Small intestine (tissue), 16 donors: ENCODE measurements around the gene SEC23A. TPM values are rescaled to one million over a fixed set of nuclear protein-coding genes. Genes with fewer than 3 reads are reported as not detected.
"Not testable (repeated sequence)": the region's sequence is repeated elsewhere in the genome, so short reads cannot be mapped to it uniquely, and the experiment has no call there.

Source experiments
- DNase-seq, 2 donors: peaks; one replicate each; pipeline versions ENCODE4 v3.0.0 to v3.0.0-alpha.2; 2013
- FAIRE-seq: peaks from 2 replicates; lab custom pipeline; 2012; peaks lifted over from hg19 to GRCh38; lab: Jason Lieb, UNC
- H3K27ac ChIP-seq, 3 donors: one replicate each; pipeline ENCODE4 v1.5.1; 2013; ENCODE audit warnings: low read length in 2 of 3, mild to moderate bottlenecking in 2 of 3, control low read depth in 1 of 3, inconsistent platforms in 1 of 3, low read depth in 1 of 3, moderate library complexity in 1 of 3
- H3K27me3 ChIP-seq, 3 donors: one replicate each; pipeline ENCODE4 v1.6.1; 2013; ENCODE audit warnings: low read length in 3 of 3, inconsistent platforms in 1 of 3; ENCODE audit not compliant: control insufficient read depth in 3 of 3, insufficient read depth in 3 of 3
- H3K36me3 ChIP-seq, 3 donors: one replicate each; pipeline ENCODE4 v1.6.1; 2013; ENCODE audit warnings: low read length in 3 of 3, inconsistent platforms in 1 of 3, low read depth in 1 of 3, mild to moderate bottlenecking in 1 of 3, moderate library complexity in 1 of 3; ENCODE audit not compliant: control insufficient read depth in 3 of 3, insufficient read depth in 2 of 3
- H3K4me1 ChIP-seq, 3 donors: one replicate each; pipeline ENCODE4 v1.6.1; 2013; ENCODE audit warnings: low read length in 2 of 3, inconsistent platforms in 1 of 3, low read depth in 1 of 3, mild to moderate bottlenecking in 1 of 3, moderate library complexity in 1 of 3; ENCODE audit not compliant: control insufficient read depth in 3 of 3, insufficient read depth in 2 of 3
- H3K4me3 ChIP-seq, 3 donors: one replicate each; pipeline ENCODE4 v1.5.1; 2013; ENCODE audit warnings: low read length in 3 of 3, control low read depth in 1 of 3, inconsistent platforms in 1 of 3, low read depth in 1 of 3, mild to moderate bottlenecking in 1 of 3, moderate library complexity in 1 of 3
- H3K9me3 ChIP-seq, 2 donors: one replicate each; pipeline ENCODE4 v1.6.1; 2013; ENCODE audit warnings: low read depth in 1 of 2, low read length in 1 of 2; ENCODE audit not compliant: control insufficient read depth in 2 of 2, insufficient read depth in 1 of 2
- WGBS, 3 donors: extraction: QIAGEN DNeasy Blood & Tissue Kit; methylation state at CpG; one replicate each; pipeline ENCODE4 v1.1.7; 2013; 5-methylcytosine and 5-hydroxymethylcytosine counted together
- long read RNA-seq, 10 donors: transcript quantifications; one replicate each; lab custom pipeline, GENCODE V29; 2026
- polyA plus RNA-seq, 4 donors: library from polyadenylated mRNA; stranded (reverse) in 3 of 4; unstranded in 1 of 4; fragments of 200-250 nt in 3 of 4; fragments of 120-200 nt in 1 of 4; gene quantifications; one replicate each; pipeline versions ENCODE4 v1.2.1 to v1.2.3, GENCODE V29; 2013
- donor health status: healthy with polysubstance abuse.
- donor health status: control.
- donor health status: control.
- donor health status: Bipolar disorder and iron deficiency.
- donor health status: healthy.

The SEC23A gene
- polyA plus RNA-seq, result 10 to 100 TPM; 26.9 to 96.9 (median 78.1) TPM
- long read RNA-seq, donor 1, result 0 reads
- long read RNA-seq, donor 2, full-length matches to known transcripts, result 8 of 8 reads
- long read RNA-seq, donor 2, partial matches to known transcripts, result 0 of 8 reads
- long read RNA-seq, donor 2, other reads (novel, unspliced or antisense), result 0 of 8 reads
- long read RNA-seq, donor 3, full-length matches to known transcripts, result 7 of 256 reads
- long read RNA-seq, donor 3, partial matches to known transcripts, result 164 of 256 reads
- long read RNA-seq, donor 3, other reads (novel, unspliced or antisense), result 85 of 256 reads
- long read RNA-seq, donor 4, result 0 reads
- long read RNA-seq, donor 5, result 0 reads
- long read RNA-seq, donor 6, full-length matches to known transcripts, result 23 of 110 reads
- long read RNA-seq, donor 6, partial matches to known transcripts, result 87 of 110 reads
- long read RNA-seq, donor 6, other reads (novel, unspliced or antisense), result 0 of 110 reads
- long read RNA-seq, donor 7, result 0 reads
- long read RNA-seq, donor 8, full-length matches to known transcripts, result 1 of 1 reads
- long read RNA-seq, donor 8, partial matches to known transcripts, result 0 of 1 reads
- long read RNA-seq, donor 8, other reads (novel, unspliced or antisense), result 0 of 1 reads
- long read RNA-seq, donor 9, partial matches to known transcripts, result 0 of 1 reads
- long read RNA-seq, donor 9, other reads (novel, unspliced or antisense), result 0 of 1 reads
- long read RNA-seq, donor 10, full-length matches to known transcripts, result 17 of 17 reads
- long read RNA-seq, donor 10, partial matches to known transcripts, result 0 of 17 reads
- long read RNA-seq, donor 10, other reads (novel, unspliced or antisense), result 0 of 17 reads

DNA sequence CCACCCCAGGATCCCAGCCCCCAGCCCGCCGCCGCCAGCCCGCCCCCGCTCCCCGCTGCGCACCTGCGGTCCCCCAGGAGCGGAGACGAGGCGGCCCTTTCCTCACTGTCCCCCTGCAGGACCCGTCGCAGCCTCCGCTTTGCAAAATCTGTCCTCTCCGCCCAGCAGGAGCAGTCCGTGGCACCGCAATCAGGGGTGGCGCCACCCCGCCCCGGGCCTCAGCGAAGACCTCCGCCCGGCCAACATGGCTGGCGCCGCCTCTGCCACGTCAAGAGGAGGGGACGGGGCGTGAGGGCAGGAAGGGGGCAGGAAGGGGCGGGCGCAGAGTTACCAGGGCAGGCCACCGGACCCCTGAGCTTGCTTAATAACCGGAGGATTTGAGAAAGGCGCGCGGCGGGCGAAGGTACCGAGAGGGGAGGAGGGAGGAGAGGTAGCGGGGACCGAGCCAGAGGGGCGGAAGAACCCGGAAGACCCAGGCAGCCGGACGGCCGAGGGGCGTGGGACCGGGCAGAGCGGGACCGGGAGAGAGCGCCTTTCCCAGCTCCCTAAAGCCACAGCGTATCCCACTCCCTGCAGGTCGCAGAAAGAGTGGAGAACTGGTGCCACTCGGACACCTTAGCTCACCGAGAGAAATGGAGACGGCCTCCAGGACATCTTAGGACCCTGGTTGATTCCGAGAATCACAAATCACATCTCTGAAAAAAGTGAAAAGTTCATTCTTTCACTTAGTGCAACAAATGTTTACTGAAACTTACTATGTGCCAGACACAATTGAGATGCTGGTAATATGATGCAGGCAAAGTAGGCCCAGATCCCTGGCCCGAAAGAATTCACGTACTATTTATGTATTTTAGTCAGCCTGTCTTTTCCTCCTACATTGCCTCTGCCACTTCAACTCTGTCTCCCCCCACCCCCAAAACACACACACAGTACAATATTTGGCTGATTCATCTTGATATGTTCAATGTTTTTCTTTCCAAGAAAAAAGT, at the start of gene SEC23A:
Gene SEC23A, minus strand, starts transcription at position 267 of the 989 bp plus-strand sequence. CDS start 7,117 bp downstream, outside the sequence.
- FAIRE-seq, result no peak
- Histone ChIP-seq H3K27me3 (no peaks in the 10 kb centered on the region), H3K4me3 (peak within 1 kb of the TSS; percentile 73 to 82 (median 79)), H3K27ac (peak within 1 kb of the TSS; percentile 94 to 99 (median 99)), H3K4me1 (peaks cover 0 to 10% (median 0%) of the 10 kb centered on the region in 3 donors), H3K36me3 (peaks cover 0 to 6% (median 0%) of the 10 kb centered on the region in 3 donors), H3K9me3 (no peaks in the 10 kb centered on the region)
- WGBS, 3 donors, result 0% methylated on average over 48 to 58 of the region's 58 CpGs
- peak; percentile 91 to 96 for DNase-seq

DNA sequence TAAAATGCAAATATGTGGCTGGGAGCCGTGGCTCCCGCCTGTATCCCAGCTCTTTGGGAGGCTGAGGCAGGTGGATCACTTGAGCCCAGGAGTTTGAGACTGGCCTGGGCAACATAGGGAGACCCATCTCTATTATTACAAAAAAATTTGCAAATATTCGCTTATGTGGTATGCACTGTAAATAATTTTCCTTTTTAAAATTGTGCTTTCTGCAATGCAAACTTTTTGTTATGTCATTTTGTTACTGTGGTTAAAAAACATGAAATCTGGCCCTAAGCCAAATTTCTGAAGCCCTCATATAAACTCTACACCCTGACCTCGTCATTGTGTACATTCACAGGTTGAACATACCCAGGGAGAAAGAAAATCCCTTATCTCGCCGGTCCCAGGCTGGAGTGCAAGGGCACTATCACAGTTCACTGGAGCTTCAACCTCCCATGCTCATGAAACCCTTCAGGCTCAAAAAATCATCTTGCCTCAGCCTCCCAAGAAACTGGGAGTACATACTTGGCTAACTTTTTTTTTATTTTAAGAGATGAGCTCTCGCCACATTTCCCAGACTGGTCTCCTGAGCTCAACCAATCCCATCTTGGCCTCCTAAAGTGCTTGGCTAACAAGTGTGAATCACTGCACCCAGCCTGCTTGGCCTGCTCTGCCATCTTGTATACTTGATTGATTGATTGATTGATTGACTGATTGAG, 42.4 kb upstream of the SEC23A start:
- Histone ChIP-seq H3K4me3 (no peak overlapping the region), H3K27me3 (no peaks in the 10 kb centered on the region), H3K27ac (no peak overlapping the region), H3K4me1 (no peaks in the 10 kb centered on the region), H3K9me3 (peaks cover 0 to 10% of the 10 kb centered on the region in 2 donors), H3K36me3 (peaks cover 0 to 9% (median 6%) of the 10 kb centered on the region in 3 donors)
- peak; percentile 14 to 46 for DNase-seq
- FAIRE-seq, result no peak
- 64 to 73% (median 73%) methylated on average over 7 of the region's 7 CpGs for WGBS, 3 donors

DNA sequence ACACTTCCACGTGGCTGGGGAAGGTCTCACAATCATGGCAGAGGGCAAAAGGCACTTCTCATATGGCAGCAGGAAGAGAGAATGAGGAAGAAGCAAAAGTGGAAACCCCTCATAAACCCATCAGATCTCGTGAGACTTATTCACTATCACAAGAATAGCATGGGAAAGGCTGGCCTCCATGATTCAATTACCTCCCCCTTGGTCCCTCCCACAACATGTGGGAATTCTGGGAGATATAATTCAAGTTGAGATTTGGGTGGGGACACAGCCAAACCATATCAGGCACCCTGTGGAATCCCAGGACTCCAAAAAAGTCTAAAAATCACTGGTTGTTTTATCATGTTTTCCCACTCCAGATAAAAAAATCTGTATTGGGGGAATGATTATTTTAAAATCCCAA, 40.2 kb upstream of the SEC23A start:
- not testable (repeated sequence) for DNase-seq, FAIRE-seq

DNA sequence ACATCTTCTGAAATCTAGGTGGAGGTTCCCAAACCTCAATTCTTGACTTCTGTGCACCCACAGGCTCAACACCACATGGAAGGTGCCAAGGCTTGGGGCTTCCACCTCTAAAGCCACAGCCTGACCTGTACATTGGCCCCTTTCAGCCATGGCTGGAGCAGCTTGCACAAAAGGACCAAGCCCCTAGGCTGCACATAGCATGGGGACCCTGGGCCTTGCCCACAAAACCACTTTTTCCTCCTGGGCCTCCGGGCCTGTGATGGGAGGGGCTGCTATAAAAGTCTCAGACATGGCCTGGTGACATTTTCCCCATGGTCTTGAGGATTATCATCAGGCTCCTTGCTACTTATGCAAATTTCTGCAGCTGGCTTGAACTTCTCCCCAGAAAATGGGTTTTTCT, 38.6 kb upstream of the SEC23A start:
- not testable (repeated sequence) for DNase-seq, H3K4me1 ChIP-seq, FAIRE-seq, H3K4me3 ChIP-seq, H3K27me3 ChIP-seq, H3K27ac ChIP-seq
- Histone ChIP-seq H3K9me3 (peaks cover 0 to 10% of the 10 kb centered on the region in 2 donors), H3K36me3 (peaks cover 0 to 26% (median 4%) of the 10 kb centered on the region in 3 donors)
- WGBS, 3 donors, result 85 to 100% (median 93%) methylated on average over 1 of the region's 1 CpG

More for the DNA sequence above, 40.2 kb upstream of the SEC23A start:
- 64 to 77% (median 70%) methylated on average over 2 of the region's 2 CpGs for WGBS, 3 donors
- not testable (repeated sequence) for H3K27ac ChIP-seq, H3K4me3 ChIP-seq, H3K27me3 ChIP-seq, H3K4me1 ChIP-seq
- Histone ChIP-seq H3K36me3 (peaks cover 0 to 19% (median 2%) of the 10 kb centered on the region in 3 donors), H3K9me3 (peaks cover 0 to 10% of the 10 kb centered on the region in 2 donors)

DNA sequence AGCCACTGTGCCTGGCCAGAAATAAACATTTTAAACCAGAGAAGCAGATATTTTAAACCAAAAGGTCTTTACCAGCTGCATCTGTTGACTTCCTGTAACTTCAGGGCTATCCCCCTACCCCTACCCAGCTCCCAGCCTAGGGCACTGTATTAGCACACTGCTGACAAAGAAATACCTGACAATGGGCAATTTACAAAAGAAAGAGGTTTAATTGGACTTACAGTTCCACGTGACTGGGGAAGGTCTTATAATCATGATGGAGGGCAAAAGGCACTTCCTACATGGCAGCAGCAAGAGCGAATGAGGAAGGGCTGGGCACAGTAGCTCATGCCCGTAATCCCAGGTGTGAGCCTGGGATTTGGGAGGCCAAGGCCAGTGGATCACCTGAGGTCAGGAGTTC, 37.1 kb upstream of the SEC23A start:
- Histone ChIP-seq H3K36me3 (peaks cover 0 to 33% (median 4%) of the 10 kb centered on the region in 3 donors), H3K27ac (no peak overlapping the region), H3K9me3 (peaks cover 0 to 10% of the 10 kb centered on the region in 2 donors), H3K4me1 (no peaks in the 10 kb centered on the region), H3K4me3 (no peak overlapping the region), H3K27me3 (no peaks in the 10 kb centered on the region)
- DNase-seq, result no peak
- FAIRE-seq, result no peak
- WGBS, 3 donors, result 85 to 92% (median 90%) methylated on average over 3 of the region's 3 CpGs

DNA sequence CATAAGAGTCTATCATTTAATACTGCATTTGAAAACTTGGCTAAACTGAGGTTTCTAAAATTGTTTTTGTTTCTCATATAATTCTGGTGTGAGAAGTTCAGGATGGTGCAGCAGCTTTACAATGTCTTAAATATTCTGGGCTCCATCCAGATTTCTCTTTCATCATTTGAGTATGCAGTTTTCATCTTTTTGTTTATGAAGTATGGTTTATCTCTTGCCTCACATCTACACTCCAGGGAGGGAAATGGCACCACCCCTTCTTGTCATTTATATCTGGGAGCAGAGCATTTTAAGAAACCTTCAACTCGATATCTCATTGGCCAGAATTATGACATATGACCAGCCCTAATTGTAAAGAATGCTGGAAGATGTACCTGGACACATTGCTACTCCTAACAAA, 35.4 kb upstream of the SEC23A start:
- H3K9me3 ChIP-seq, result peaks cover 0 to 10% of the 10 kb centered on the region in 2 donors
- no peak overlapping the region for H3K4me3 ChIP-seq
- no peak overlapping the region for H3K27ac ChIP-seq
- 82 to 100% (median 94%) methylated on average over 1 of the region's 1 CpG for WGBS, 3 donors
- no peaks in the 10 kb centered on the region for H3K27me3 ChIP-seq
- peaks cover 0 to 39% (median 4%) of the 10 kb centered on the region in 3 donors for H3K36me3 ChIP-seq
- FAIRE-seq (no peak), DNase-seq (no peak)
- no peaks in the 10 kb centered on the region for H3K4me1 ChIP-seq

DNA sequence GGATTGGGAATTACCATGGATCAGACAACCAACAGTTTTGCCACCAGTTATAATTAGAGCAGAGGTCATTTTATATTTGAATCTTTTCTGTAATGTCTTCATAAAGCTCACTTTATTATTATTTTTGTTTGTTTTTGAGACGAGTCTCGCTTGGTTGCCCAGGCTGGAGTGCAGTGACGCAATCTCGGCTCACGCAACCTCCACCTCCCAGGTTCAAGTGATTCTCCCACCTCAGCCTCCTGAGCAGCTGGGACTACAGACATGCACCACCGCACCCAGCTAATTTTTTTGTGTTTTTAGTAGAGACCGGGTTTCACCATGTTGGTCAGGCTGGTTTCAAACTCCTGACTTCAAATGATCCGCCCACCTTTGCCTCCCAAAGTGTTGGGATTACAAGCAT, 34.8 kb upstream of the SEC23A start:
- not testable (repeated sequence) for FAIRE-seq, H3K27ac ChIP-seq, DNase-seq, H3K4me3 ChIP-seq, H3K4me1 ChIP-seq, H3K27me3 ChIP-seq
- H3K9me3 ChIP-seq, result peaks cover 0 to 10% of the 10 kb centered on the region in 2 donors
- 96% methylated on average over 8 of the region's 8 CpGs for WGBS, 3 donors
- peaks cover 0 to 39% (median 4%) of the 10 kb centered on the region in 3 donors for H3K36me3 ChIP-seq
